GM23338 (cell line): ENCODE data around the gene NAA10. TPM values are rescaled to one million over a fixed set of nuclear protein-coding genes. Genes with fewer than 3 reads are reported as not detected.

Experiments used
- ATAC-seq: fragments of 200-7000 bp; cut with Tn5 transposase; 3 replicates; pipeline ENCODE4 v1.9.1; 2020
- DNase-seq: peaks from one replicate; pipeline ENCODE4 v3.0.0-alpha.2; 2015; ENCODE audit warnings: low spot score
- H2AFZ ChIP-seq: fragments of 200-600 bp; sonication (generic); 2 replicates; pipeline ENCODE4 v1.8.0; 2016; ENCODE audit warnings: antibody characterized with exemption, mild to moderate bottlenecking, moderate library complexity
- H3F3A ChIP-seq: fragments of 200-600 bp; sonication (generic); replicated peaks from 2 replicates; pipeline ENCODE4 v1.8.0; 2017; ENCODE audit warnings: antibody characterized with exemption, mixed run types, low read depth
- H3K27ac ChIP-seq: fragments of 200-600 bp; sonication (generic); 2 replicates; pipeline ENCODE4 v1.6.1; 2016; ENCODE audit warnings: low read depth
- H3K27me3 ChIP-seq: fragments of 200-600 bp; sonication (generic); 2 replicates; pipeline ENCODE4 v1.8.0; 2016; ENCODE audit warnings: mild to moderate bottlenecking, mixed run types, moderate library complexity; ENCODE audit not compliant: insufficient read depth
- H3K36me3 ChIP-seq: fragments of 200-600 bp; sonication (generic); 2 replicates; pipeline ENCODE4 v1.8.0; 2016; ENCODE audit warnings: mild to moderate bottlenecking; ENCODE audit not compliant: insufficient read depth
- H3K4me1 ChIP-seq: fragments of 200-600 bp; sonication (generic); 2 replicates; pipeline ENCODE4 v1.8.0; 2016; ENCODE audit warnings: mild to moderate bottlenecking, moderate library complexity; ENCODE audit not compliant: insufficient read depth
- H3K4me2 ChIP-seq: fragments of 200-600 bp; sonication (generic); 2 replicates; pipeline ENCODE4 v1.7.1; 2017; ENCODE audit warnings: mixed run types
- H3K4me3 ChIP-seq: fragments of 200-600 bp; sonication (generic); 2 replicates; pipeline ENCODE4 v1.6.1; 2016; ENCODE audit warnings: mixed run types
- H3K79me2 ChIP-seq: fragments of 200-600 bp; sonication (generic); replicated peaks from 2 replicates; pipeline ENCODE4 v1.8.0; 2017; ENCODE audit warnings: mild to moderate bottlenecking; ENCODE audit not compliant: insufficient read depth
- H3K9me2 ChIP-seq: fragments of 200-600 bp; sonication (generic); 2 replicates; pipeline ENCODE4 v1.8.0; 2017; ENCODE audit not compliant: insufficient read depth
- H4K20me1 ChIP-seq: fragments of 200-600 bp; sonication (generic); replicated peaks from 2 replicates; pipeline ENCODE4 v1.8.0; 2017; ENCODE audit warnings: mild to moderate bottlenecking; ENCODE audit not compliant: insufficient read depth
- H3K27ac Mint-ChIP-seq: 2 replicates; pipeline ENCODE4 v1.8.0; 2020; ENCODE audit warnings: inconsistent platforms, mild to moderate bottlenecking, moderate library complexity, mixed read lengths
- H3K27me3 Mint-ChIP-seq: 3 replicates; pipeline ENCODE4 v1.8.0; 2022; ENCODE audit warnings: low read depth, mild to moderate bottlenecking, moderate library complexity, mixed read lengths, inconsistent platforms; ENCODE audit not compliant: insufficient read depth, poor library complexity
- H3K36me3 Mint-ChIP-seq: 3 replicates; pipeline ENCODE4 v1.8.0; 2021; ENCODE audit warnings: low read depth, mild to moderate bottlenecking, inconsistent platforms, moderate library complexity, mixed read lengths
- H3K4me1 Mint-ChIP-seq: 3 replicates; pipeline ENCODE4 v1.8.0; 2020; ENCODE audit warnings: mild to moderate bottlenecking, inconsistent platforms, mixed read lengths
- H3K4me3 Mint-ChIP-seq: 3 replicates; pipeline ENCODE4 v1.8.0; 2021; ENCODE audit warnings: moderate library complexity, mild to moderate bottlenecking, inconsistent platforms, mixed read lengths
- H3K9me3 Mint-ChIP-seq: 3 replicates; pipeline ENCODE4 v1.8.0; 2020; ENCODE audit warnings: moderate library complexity, mild to moderate bottlenecking, inconsistent platforms, mixed read lengths
- CREB1 ChIP-seq: fragments of 250-450 bp; sonication (Bioruptor Pico); IDR thresholded peaks from 2 replicates; pipeline ENCODE4 v1.5.0; 2020; ENCODE audit warnings: low read depth, mild to moderate bottlenecking, moderate library complexity
- CTCF ChIP-seq, 2 experiments: fragments of 200-600 bp in 1 of 2; sonication (generic) in 1 of 2; conservative IDR thresholded peaks; 2 replicates each; pipeline versions ENCODE4 v1.5.1 to v1.6.1; 2016 to 2017; ENCODE audit warnings: antibody characterized with exemption in 2 of 2, low read depth in 2 of 2, mild to moderate bottlenecking in 2 of 2, moderate library complexity in 1 of 2
- ETS1 ChIP-seq: IDR thresholded peaks from 2 replicates; pipeline ENCODE4 v1.6.1; 2016; ENCODE audit warnings: antibody characterized with exemption
- EZH2phosphoT487 ChIP-seq: fragments of 200-600 bp; sonication (generic); IDR thresholded peaks from one replicate; pipeline ENCODE4 v1.8.1; 2018; ENCODE audit warnings: antibody characterized with exemption; ENCODE audit not compliant: unreplicated experiment
- JUNB ChIP-seq: IDR thresholded peaks from one replicate; pipeline ENCODE4 v1.6.1; 2016; ENCODE audit warnings: antibody characterized with exemption; ENCODE audit not compliant: unreplicated experiment
- NANOG ChIP-seq: IDR thresholded peaks from 2 replicates; pipeline ENCODE4 v1.6.1; 2016; ENCODE audit warnings: antibody characterized with exemption, borderline replicate concordance
- POLR2AphosphoS5 ChIP-seq: IDR thresholded peaks from 2 replicates; pipeline ENCODE4 v1.6.1; 2016; ENCODE audit warnings: antibody characterized with exemption, low read depth
- STAT1 ChIP-seq: IDR thresholded peaks from one replicate; pipeline ENCODE4 v1.6.1; 2016; ENCODE audit warnings: antibody characterized with exemption; ENCODE audit not compliant: unreplicated experiment
- ZNF114 ChIP-seq: fragments of 250-450 bp; sonication (Bioruptor Pico); IDR thresholded peaks from 2 replicates; pipeline ENCODE4 v1.5.0; 2020; ENCODE audit warnings: mild to moderate bottlenecking, moderate library complexity
- ZNF331 ChIP-seq: fragments of 250-450 bp; sonication (Bioruptor Pico); IDR thresholded peaks from 2 replicates; pipeline ENCODE4 v1.5.0; 2020; ENCODE audit warnings: low read depth, mild to moderate bottlenecking, moderate library complexity
- ZNF462 ChIP-seq: fragments of 250-450 bp; sonication (Bioruptor Pico); IDR thresholded peaks from 2 replicates; pipeline ENCODE4 v1.5.0; 2020; ENCODE audit warnings: mild to moderate bottlenecking, moderate library complexity
- polyA plus RNA-seq: library from polyadenylated mRNA; unstranded; fragments of >200 nt; fragmentation: Nextera tagmentation; extraction: Ambion mirVana; gene quantifications from 2 replicates; pipeline ENCODE4 v1.2.1, GENCODE V29; 2016
- total RNA-seq: library from RNA; depleted of rRNA; stranded (reverse); fragments of >200 nt; shearing (Covaris generic); gene quantifications from 2 replicates; pipeline ENCODE4 v1.2.3, GENCODE V29; 2014

NAA10 gene
- total and polyA plus RNA-seq, 2 experiments from 2014 or later: 136 to 145 TPM

- no peaks in the 10 kb centered on the region for H3K27me3 ChIP-seq
- no peaks in the 10 kb centered on the region for H3K9me2 ChIP-seq
- no peak overlapping the region for H2AFZ ChIP-seq
- H3K36me3 Mint-ChIP-seq: no peaks in the 10 kb centered on the region
- no peaks in the 10 kb centered on the region; the same call in 2 of the 3 replicates for H3K9me3 Mint-ChIP-seq
- DNase-seq (no peak), ATAC-seq (peak; percentile 10)
- H3K36me3 ChIP-seq: no peaks in the 10 kb centered on the region
- H3K4me1 ChIP-seq: peaks cover 5% of the 10 kb centered on the region; the same call in 1 of the 2 replicates
- TF ChIP-seq NANOG (no peak), ETS1 (no peak), ZNF462 (CRISPR knock-in tag) (no peak), CREB1 (CRISPR knock-in tag) (no peak), POLR2AphosphoS5 (no peak), EZH2phosphoT487 (no peak), ZNF114 (CRISPR knock-in tag) (no peak), JUNB (no peak), STAT1 (no peak), CTCF (conservative IDR thresholded peaks at IDR 0.05; ENCODE audit: low read depth in 2 of 2) (no peak), ZNF331 (CRISPR knock-in tag) (no peak)
- H3K4me1 Mint-ChIP-seq: peaks cover 26% of the 10 kb centered on the region
- no peak overlapping the region for H3K27ac ChIP-seq
- H3F3A ChIP-seq: no peaks in the 10 kb centered on the region
- H4K20me1 ChIP-seq: no peaks in the 10 kb centered on the region
- no peak overlapping the region for H3K4me3 ChIP-seq
- H3K4me3 Mint-ChIP-seq: no peak overlapping the region
- no peak overlapping the region for H3K4me2 ChIP-seq
- no peaks in the 10 kb centered on the region for H3K79me2 ChIP-seq
- peaks cover 15% of the 10 kb centered on the region for H3K27me3 Mint-ChIP-seq
- H3K27ac Mint-ChIP-seq: peak overlapping the region; percentile 77; the same call in 1 of the 2 replicates
These were observed 31.4 kb downstream of the NAA10 start for GRCh38 chrX:153903238-153903980.
